NOMO-1 treated with DMSO at 0.1 percent for 48 hours (cell line): ENCODE results near the gene TSHZ2.
"Not testable (repeated sequence)": the region's sequence is repeated elsewhere in the genome, so short reads cannot be mapped to it uniquely, and the experiment has no call there.

Source experiments
- DNase-seq: peaks from one replicate; lab custom pipeline; 2025; ENCODE audit not compliant: unreplicated experiment; lab: John Stamatoyannopoulos, UW

TSHZ2 gene

GRCh38 chr20:53527196-53527595 is 555.0 kb downstream of the TSHZ2 start:
- no peak for DNase-seq

DNA sequence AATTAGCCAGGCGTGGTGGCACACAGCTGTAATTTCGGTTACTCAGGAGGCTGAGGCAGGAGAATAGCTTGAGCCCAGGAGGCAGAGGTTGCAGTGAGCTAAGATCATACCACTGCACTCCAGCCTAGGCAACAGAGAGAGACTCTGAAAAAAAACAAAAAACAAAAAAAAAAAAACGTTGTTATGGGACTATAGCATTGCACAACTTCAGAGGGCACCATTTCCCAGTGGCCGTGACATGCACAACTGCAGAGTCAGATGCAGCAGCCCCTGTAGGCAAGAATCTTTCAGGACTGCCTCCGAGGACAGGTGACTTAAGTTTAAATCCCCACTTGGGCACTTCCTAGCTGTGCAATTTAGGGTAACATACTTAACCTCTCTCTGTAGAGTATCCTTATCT is 557.5 kb downstream of the TSHZ2 start:
- DNase-seq: no peak

- no peak for DNase-seq
Measured at GRCh38 chr20:53530440-53530839, 558.3 kb downstream of the TSHZ2 start.

GRCh38 chr20:53532654-53533312 is 560.6 kb downstream of the TSHZ2 start:
- peak; percentile 74 for DNase-seq

DNA sequence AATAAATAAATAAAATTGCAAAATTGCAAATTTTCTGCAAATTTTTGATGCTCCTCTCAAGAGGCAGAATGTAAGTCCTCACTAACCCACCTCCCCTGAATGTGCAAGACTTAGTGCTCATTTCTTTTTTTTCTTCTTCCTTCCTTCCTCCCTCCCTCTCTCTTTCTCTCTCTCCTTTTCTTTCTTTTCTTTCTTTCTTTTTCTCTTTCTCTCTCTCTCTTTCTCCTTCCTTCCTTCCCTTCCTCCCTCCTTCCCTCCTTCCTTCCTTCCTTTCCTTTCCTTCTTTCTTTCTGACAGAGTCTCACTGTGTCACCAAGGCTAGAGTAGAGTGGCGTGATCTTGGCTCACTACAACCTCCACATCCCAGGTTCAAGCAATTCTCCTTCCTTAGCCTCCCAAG is 561.3 kb downstream of the TSHZ2 start:
- no peak for DNase-seq

DNA sequence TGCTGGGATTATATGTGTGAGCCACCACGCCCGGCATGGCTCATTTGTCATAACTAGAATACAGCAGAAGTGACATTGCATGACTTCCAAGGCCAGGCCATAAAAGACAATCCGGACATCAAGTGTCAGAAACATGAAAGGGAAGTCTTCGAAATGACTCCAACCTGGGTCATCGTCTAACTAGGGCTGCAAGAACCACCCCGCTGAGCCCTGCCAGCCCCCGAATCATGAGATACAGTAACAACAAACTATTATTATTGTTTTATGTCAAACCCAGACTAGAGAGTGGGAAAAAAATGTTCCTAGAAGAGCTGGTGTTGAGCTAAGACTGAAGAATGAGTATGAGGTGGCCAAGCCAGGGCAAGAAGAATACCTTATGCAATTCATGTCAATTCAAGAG is 561.9 kb downstream of the TSHZ2 start:
- no peak for DNase-seq

DNA sequence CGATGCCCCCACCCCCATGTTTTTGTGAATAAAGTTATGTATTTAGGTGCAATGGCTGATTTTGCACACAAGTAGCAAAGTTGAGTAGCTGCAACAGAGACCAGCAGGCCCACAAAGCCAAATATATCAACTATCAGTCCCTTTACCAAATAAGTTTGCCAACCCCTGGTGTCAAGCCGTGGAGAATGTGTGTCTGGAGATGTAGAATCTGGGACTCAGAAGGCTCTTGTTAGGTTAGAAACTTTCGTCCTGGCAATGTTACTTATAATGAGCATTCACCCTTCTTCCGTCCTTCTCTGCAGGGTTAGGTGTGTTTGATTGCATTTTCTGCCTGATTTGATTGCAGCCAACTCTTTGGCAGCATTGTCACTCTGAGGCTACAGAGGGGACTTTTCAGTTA is 563.7 kb downstream of the TSHZ2 start:
- DNase-seq: no peak

- DNase-seq: not testable (repeated sequence)
Measured at GRCh38 chr20:53536382-53536781, 564.2 kb downstream of the TSHZ2 start.

DNA sequence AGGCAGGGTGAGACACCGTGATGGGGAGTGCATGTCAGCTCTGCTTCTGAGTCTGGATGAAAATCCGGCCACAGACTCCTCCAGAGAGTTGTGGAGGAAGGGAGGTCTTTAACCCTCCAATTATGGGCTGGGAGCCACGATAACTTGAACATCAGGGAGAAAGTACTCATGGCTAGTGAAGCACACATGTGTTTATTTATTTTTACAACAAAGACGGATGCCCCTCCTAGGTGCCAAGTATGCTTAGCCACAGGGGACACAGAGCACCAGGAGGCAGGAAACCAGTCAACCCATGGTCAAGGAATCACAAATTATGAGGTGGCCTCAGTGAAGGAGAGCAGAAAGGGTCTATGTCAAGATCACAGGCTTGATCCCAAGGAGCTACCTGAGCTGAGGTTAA is 567.4 kb downstream of the TSHZ2 start:
- no peak for DNase-seq
